Cardiac muscle cell (in vitro differentiated cells and primary cell): ENCODE results near the gene ELOA. TPM values are rescaled to one million over a fixed set of nuclear protein-coding genes. Genes with fewer than 3 reads are reported as not detected.
A peak's percentile ranks its signal among the peaks of the same experiment; 100 is the strongest.
"Not testable (repeated sequence)": the region's sequence is repeated elsewhere in the genome, so short reads cannot be mapped to it uniquely, and the experiment has no call there.

Source experiments
- DNase-seq, 2 donors: peaks; one replicate each; pipeline versions ENCODE4 v3.0.0 to v3.0.0-alpha.2; 2010 to 2017; ENCODE audit warnings: low read depth in 1 of 2, low spot score in 1 of 2
- H3K27ac ChIP-seq: fragments of 200-600 bp; sonication (generic); 2 replicates; pipeline ENCODE4 v1.5.1; 2016
- H3K27me3 ChIP-seq: fragments of 200-600 bp; sonication (generic); 2 replicates; pipeline ENCODE4 v1.6.0; 2016; ENCODE audit warnings: control low read depth
- H3K36me3 ChIP-seq: fragments of 200-600 bp; sonication (generic); 2 replicates; pipeline ENCODE4 v1.5.1; 2016; ENCODE audit warnings: control low read depth
- H3K4me1 ChIP-seq: fragments of 200-600 bp; sonication (generic); 2 replicates; pipeline ENCODE4 v1.8.1; 2017; ENCODE audit warnings: low read depth, mild to moderate bottlenecking, mixed run types
- H3K4me3 ChIP-seq: fragments of 200-600 bp; sonication (generic); 2 replicates; pipeline ENCODE4 v1.5.1; 2016; ENCODE audit warnings: mild to moderate bottlenecking
- H3K9me3 ChIP-seq: fragments of 200-600 bp; sonication (generic); 2 replicates; pipeline ENCODE4 v1.5.1; 2017; ENCODE audit warnings: low read depth, mild to moderate bottlenecking, control low read depth
- polyA plus RNA-seq: library from polyadenylated mRNA; unstranded; fragments of >200 nt; fragmentation: Nextera tagmentation; extraction: Ambion mirVana; gene quantifications from 2 replicates; pipeline ENCODE4 v1.2.1, GENCODE V29; 2016
- total RNA-seq: library from RNA; depleted of rRNA; stranded (reverse); fragments of >200 nt; gene quantifications from 2 replicates; pipeline ENCODE4 v1.2.3, GENCODE V29; 2016
- TF ChIP-seq, protein P1 (sequence below): IDR thresholded peaks from 2 replicates; pipeline ENCODE4 v1.5.1; 2012; ENCODE audit warnings: low read depth, mild to moderate bottlenecking, low read length

Gene ELOA
- total and polyA plus RNA-seq, 2 experiments from 2014 or later = 34.8 to 42.1 TPM

DNA sequence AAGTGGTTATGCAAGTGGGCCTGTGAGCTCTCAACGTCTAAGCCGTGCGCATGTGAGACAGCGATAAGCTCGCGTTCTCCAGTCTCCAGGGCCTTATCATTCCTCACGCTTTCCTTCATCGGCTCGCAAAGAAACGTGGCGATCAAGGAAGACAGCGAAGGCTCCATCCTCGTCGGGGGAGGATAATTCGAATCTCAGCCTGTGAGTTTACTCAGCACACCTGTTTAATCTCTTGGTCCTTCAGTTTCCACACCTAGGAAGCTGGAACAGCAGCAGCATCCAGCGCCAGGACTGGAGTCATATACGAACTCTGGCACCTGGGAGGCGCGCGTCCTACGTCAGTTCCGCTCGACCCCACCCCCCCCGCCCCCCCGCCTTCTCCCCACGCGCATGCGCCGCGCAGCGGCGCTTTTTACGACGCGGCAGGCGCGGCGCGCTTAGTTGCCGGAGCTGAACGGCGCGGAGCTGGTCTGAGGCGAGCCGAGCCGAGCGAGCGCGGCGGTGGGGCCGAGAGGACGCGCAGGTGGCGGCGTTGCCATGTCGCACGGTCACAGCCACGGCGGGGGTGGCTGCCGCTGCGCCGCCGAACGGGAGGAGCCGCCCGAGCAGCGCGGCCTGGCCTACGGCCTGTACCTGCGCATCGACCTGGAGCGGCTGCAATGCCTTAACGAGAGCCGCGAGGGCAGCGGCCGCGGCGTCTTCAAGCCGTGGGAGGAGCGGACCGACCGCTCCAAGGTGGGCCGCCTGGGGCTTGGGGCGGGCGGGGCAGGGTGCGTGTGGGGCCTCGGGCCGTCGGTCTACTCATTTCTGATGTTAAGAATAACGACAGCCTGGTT lies 34.9 kb downstream of the ELOA start, which contains the start of gene PITHD1:
Gene PITHD1, plus strand, starts transcription at position 440 of the 836 bp plus-strand sequence. Its CDS starts 98 bp downstream, at position 538.
- H3K27ac ChIP-seq = peak within 1 kb of the TSS; percentile 86
- TF ChIP-seq, protein P1, sequence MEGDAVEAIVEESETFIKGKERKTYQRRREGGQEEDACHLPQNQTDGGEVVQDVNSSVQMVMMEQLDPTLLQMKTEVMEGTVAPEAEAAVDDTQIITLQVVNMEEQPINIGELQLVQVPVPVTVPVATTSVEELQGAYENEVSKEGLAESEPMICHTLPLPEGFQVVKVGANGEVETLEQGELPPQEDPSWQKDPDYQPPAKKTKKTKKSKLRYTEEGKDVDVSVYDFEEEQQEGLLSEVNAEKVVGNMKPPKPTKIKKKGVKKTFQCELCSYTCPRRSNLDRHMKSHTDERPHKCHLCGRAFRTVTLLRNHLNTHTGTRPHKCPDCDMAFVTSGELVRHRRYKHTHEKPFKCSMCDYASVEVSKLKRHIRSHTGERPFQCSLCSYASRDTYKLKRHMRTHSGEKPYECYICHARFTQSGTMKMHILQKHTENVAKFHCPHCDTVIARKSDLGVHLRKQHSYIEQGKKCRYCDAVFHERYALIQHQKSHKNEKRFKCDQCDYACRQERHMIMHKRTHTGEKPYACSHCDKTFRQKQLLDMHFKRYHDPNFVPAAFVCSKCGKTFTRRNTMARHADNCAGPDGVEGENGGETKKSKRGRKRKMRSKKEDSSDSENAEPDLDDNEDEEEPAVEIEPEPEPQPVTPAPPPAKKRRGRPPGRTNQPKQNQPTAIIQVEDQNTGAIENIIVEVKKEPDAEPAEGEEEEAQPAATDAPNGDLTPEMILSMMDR = no peak

DNA sequence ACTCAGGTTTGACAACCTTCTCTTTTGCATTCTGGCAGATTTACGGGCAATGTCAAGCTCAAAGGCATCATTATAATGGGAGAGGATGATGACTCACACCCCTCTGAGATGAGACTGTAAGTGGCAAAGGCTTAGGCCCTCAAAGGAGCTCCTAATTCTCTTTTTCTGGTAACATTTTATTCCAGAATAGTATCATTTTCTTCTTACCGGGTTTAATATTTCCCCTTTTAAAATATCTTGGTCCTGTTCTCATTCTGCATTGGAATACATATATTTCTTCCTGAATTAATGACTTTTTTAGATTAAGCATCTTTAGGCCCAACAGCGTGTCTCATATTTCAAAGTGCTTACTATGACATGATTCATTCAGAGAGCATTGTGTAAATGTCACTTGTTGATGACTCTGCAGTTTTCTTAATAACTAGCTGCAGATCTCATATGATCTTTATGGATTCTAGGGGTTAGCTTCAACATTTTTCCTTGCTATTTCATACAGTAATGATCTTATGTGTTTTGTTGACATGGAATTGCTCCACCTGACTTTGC lies 36.6 kb downstream of the ELOA start:
- Histone ChIP-seq H3K4me1 (peaks cover 12% of the 10 kb centered on the region), H3K27me3 (no peaks in the 10 kb centered on the region), H3K27ac (no peak overlapping the region), H3K4me3 (no peak overlapping the region), H3K9me3 (no peaks in the 10 kb centered on the region), H3K36me3 (peaks cover 7% of the 10 kb centered on the region)
- no peak for DNase-seq
- TF ChIP-seq, protein P1 = no peak

More for the DNA sequence above, 34.9 kb downstream of the ELOA start, which contains the start of gene PITHD1:
- Histone ChIP-seq H3K4me1 (peaks cover 14% of the 10 kb centered on the region), H3K9me3 (no peaks in the 10 kb centered on the region), H3K4me3 (peak within 1 kb of the TSS; percentile 88), H3K27me3 (no peaks in the 10 kb centered on the region), H3K36me3 (peaks cover 2% of the 10 kb centered on the region)
- peak; percentile 90 to 91 for DNase-seq

DNA sequence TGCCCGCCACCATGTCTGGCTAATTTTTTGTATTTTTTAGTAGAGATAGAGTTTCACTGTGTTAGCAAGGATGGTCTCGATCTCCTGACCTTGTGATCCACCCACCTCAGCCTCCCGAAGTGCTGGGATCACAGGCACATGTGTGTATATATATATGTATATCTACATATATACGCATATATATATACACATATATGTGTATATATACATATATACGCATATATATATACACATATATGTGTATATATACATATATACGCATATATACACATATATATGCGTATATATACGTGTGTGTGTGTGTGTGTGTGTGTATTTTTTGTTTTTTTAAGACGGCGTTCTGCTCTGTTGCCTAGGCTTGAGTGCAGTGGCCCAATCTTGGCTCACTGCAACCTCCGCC lies 39.9 kb downstream of the ELOA start:
- H3K9me3 ChIP-seq = not testable (repeated sequence)

DNA sequence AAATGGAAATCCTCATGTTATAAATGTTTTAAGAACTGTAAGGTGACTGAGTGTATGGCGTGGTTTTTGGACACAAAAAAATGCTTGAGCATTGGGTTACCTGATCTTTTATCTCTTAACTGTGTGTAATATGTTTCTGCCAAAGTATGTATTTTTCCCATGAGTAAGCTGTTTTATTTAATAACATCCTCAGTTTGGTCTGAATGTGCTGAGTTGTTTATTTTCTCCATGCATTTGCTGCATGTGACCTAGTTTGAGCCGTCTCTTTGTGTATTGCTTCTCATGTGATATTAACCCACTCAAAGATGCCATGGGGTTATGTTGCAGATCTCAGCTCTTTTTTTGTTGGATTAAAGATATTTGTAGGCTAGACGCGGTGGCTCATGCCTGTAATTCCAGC lies 41.6 kb downstream of the ELOA start:
- TF ChIP-seq, protein P1 = no peak
- no peak overlapping the region for H3K27ac ChIP-seq
- no peak overlapping the region for H3K4me3 ChIP-seq
- peaks cover 29% of the 10 kb centered on the region for H3K36me3 ChIP-seq
- no peaks in the 10 kb centered on the region for H3K4me1 ChIP-seq
- DNase-seq = no peak
- H3K27me3 ChIP-seq = no peaks in the 10 kb centered on the region
- H3K9me3 ChIP-seq = no peaks in the 10 kb centered on the region

More for the DNA sequence above, 39.9 kb downstream of the ELOA start:
- H3K27me3 ChIP-seq, H3K4me1 ChIP-seq, H3K4me3 ChIP-seq, DNase-seq, H3K27ac ChIP-seq: not testable (repeated sequence)
- peaks cover 29% of the 10 kb centered on the region for H3K36me3 ChIP-seq

DNA sequence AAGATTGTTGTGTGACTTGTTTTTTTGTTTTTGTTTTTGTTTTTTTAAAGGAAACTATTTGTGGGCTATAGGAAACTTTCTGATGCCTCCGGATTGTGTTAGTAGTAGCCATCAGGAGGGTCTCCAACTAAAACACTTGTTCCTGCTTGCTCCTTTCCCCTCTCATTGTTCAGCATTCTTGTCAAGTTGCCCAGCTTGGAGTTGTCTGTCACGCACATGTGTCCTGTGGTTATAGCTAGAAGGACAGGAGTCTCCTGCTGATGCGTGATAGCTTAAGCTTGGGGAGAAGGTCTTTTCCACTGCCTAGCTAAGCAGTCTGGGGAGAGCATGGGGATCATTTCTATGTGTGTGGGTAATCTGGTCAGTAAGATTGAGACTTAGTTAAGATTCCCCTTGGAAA lies 44.4 kb downstream of the ELOA start:
- H3K27ac ChIP-seq = no peak overlapping the region
- TF ChIP-seq, protein P1 = no peak
- H3K4me1 ChIP-seq = peaks cover 6% of the 10 kb centered on the region
- no peak overlapping the region for H3K4me3 ChIP-seq
- no peak for DNase-seq
- no peaks in the 10 kb centered on the region for H3K27me3 ChIP-seq
- no peaks in the 10 kb centered on the region for H3K9me3 ChIP-seq
- peaks cover 27% of the 10 kb centered on the region for H3K36me3 ChIP-seq

DNA sequence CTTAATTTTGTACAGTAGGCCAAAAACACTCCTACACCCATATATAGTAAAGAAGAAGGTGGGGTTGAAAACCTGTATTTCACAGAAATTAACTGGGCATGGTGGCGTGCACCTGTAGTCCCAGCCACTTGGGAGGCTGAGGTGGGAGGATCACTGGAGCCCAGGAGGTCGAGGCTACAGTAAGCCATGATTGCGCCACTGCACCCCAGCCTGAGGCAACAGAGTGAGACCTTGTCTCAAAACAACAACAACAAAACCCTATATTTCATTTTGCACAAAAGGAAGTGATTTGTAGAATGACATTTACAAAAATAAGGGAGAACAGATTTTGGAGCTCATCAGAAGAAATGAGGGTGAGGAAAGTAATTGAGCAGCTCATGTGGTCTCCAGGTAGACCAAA lies 45.4 kb downstream of the ELOA start:
- TF ChIP-seq, protein P1 = no peak
- Histone ChIP-seq H3K9me3 (no peaks in the 10 kb centered on the region), H3K27me3 (no peaks in the 10 kb centered on the region), H3K36me3 (peaks cover 29% of the 10 kb centered on the region), H3K27ac (no peak overlapping the region), H3K4me1 (peaks cover 6% of the 10 kb centered on the region), H3K4me3 (no peak overlapping the region)
- no peak for DNase-seq
